Muscle of back (tissue), 11 donors: ENCODE results near the gene GNPNAT1. TPM values are rescaled to one million over a fixed set of nuclear protein-coding genes. Genes with fewer than 3 reads are reported as not detected.
"Not testable (repeated sequence)": the region's sequence is repeated elsewhere in the genome, so short reads cannot be mapped to it uniquely, and the experiment has no call there.

Experiments
- DNase-seq, 3 donors: peaks; one replicate each; pipeline versions ENCODE4 v3.0.0 to v3.0.0-alpha.2; 2013
- polyA plus RNA-seq, 10 donors: library from polyadenylated mRNA; unstranded; fragments of 120-200 nt; gene quantifications; one replicate each; pipeline ENCODE4 v1.2.1, GENCODE V29; 2013; ENCODE audit not compliant: insufficient read length in 10 of 10

The GNPNAT1 gene
- polyA plus RNA-seq, 10 donors: 12.7 to 21.3 (median 15.9) TPM

- DNase-seq: peak; percentile 97 to 99 (median 98)
Measured at GRCh38 chr14:52729925-52730708, 61.3 kb downstream of the GNPNAT1 start, which contains the start of gene STYX. STYX (plus strand) TSS chr14:52730166; CDS start chr14:52730475, 309 bp downstream.

DNA sequence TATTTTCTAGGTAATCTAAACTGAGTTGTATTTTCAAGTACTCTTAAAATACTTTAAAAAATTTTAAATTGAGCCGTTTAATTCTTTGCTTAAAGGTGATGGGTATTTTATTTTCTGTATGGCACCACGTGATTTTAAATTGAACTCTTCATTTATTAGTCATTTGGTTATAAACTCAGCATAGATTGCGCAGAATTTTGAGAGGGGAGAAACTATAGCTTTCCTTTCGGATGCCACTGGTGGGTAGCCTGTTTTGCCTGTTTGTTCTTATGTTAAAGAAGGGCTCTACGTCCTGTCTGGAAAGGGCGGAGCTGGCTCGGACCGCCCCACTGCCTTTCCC lies 61.9 kb downstream of the GNPNAT1 start:
- no peak for DNase-seq

DNA sequence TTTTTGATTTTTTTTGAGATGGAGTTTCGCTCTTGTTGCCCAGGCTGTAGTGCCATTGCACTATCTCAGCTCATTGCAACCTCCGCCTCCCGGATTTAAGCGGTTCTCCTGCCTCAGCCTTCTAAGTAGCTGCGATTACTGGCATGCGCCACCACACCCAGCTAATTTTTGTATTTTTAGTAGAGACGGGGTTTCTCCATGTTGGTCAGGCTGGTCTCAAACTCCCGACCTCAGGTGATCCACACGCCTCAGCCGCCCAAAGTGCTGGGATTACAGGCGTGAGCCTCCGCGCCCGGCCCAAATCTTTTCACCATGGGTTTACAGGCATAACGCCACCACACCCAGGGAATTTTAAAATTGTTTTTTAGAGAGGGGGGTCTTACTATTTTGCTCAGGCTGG lies 62.4 kb downstream of the GNPNAT1 start:
- not testable (repeated sequence) for DNase-seq

DNA sequence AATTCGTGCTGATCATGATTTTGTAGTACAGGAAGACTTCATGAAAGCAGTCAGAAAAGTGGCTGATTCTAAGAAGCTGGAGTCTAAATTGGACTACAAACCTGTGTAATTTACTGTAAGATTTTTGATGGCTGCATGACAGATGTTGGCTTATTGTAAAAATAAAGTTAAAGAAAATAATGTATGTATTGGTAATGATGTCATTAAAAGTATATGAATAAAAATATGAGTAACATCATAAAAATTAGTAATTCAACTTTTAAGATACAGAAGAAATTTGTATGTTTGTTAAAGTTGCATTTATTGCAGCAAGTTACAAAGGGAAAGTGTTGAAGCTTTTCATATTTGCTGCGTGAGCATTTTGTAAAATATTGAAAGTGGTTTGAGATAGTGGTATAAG lies 63.9 kb downstream of the GNPNAT1 start:
- DNase-seq: not testable (repeated sequence)

Other genes starting within 250 kb of the GNPNAT1 start
- 1 to 10 TPM; 5.9 to 8.6 (median 7.0) TPM for gene TXNDC16, start 239.1 kb downstream of the GNPNAT1 start, polyA plus RNA-seq
- gene GPR137C, start 238.8 kb downstream of the GNPNAT1 start, polyA plus RNA-seq: 1 to 10 TPM; 3.2 to 5.5 (median 4.0) TPM
- gene ERO1A, start 96.0 kb downstream of the GNPNAT1 start, polyA plus RNA-seq: 10 to 100 TPM; 11.8 to 21.4 (median 18.0) TPM
- gene PSMC6, start 84.4 kb downstream of the GNPNAT1 start, polyA plus RNA-seq: 100 to 1,000 TPM in 5 of 10 donors, 10 to 100 TPM in 5; 79.3 to 123 (median 101) TPM
- 10 to 100 TPM; 11.3 to 16.6 (median 14.6) TPM for gene STYX, start 61.4 kb downstream of the GNPNAT1 start, polyA plus RNA-seq
- gene FERMT2, start 159.4 kb upstream of the GNPNAT1 start, polyA plus RNA-seq: 100 to 1,000 TPM in 7 of 10 donors, 10 to 100 TPM in 3; 91.5 to 129 (median 109) TPM